IMR-90 (cell line): ENCODE data around the gene LRRC10B. TPM values are rescaled to one million over a fixed set of nuclear protein-coding genes. Genes with fewer than 3 reads are reported as not detected.

Experiments used
- ATAC-seq: fragments of 200-7000 bp; cut with Tn5 transposase; 2 replicates; pipeline ENCODE4 v1.9.1; 2020; ENCODE audit warnings: low read depth, mild to moderate bottlenecking, moderate library complexity
- BruUV-seq: library from RNA; stranded (reverse); fragments of 400-500 nt; replicated peaks from 2 replicates; lab custom pipeline; 2021; lab: Mats Ljungman, UMichigan
- CTCF ChIA-PET: fragments of 300-600 bp; formaldehyde crosslinking; extraction: SDS; loops from one replicate; lab custom pipeline; 2021; ENCODE audit warnings: antibody characterized with exemption; lab: Yijun Ruan, JAX
- POLR2A ChIA-PET: fragments of 300-600 bp; sonication (Branson Sonifier 250); formaldehyde crosslinking; loops from one replicate; lab custom pipeline; 2022; ENCODE audit warnings: antibody characterized with exemption; ENCODE audit not compliant: unreplicated experiment; lab: Charles Lee
- DNase-seq: peaks from one replicate; pipeline ENCODE4 v3.0.0; 2013
- H2AFZ ChIP-seq: replicated peaks from 2 replicates; pipeline ENCODE3; 2013; ENCODE audit warnings: low read length, mild to moderate bottlenecking; ENCODE audit not compliant: poor library complexity
- H2AK5ac ChIP-seq: 2 replicates; pipeline ENCODE4 v1.6.1; 2013; ENCODE audit warnings: low read depth, low read length, inconsistent platforms
- H2AK9ac ChIP-seq: replicated peaks from 2 replicates; pipeline ENCODE3; 2013; ENCODE audit warnings: mild to moderate bottlenecking, low read depth, low read length, moderate library complexity; ENCODE audit not compliant: poor library complexity
- H2BK120ac ChIP-seq: 2 replicates; pipeline ENCODE4 v1.6.1; 2013; ENCODE audit warnings: low read depth, low read length, inconsistent platforms
- H2BK15ac ChIP-seq: 3 replicates; pipeline ENCODE4 v1.6.1; 2013; ENCODE audit warnings: low read depth, low read length, inconsistent platforms
- H2BK20ac ChIP-seq: 2 replicates; pipeline ENCODE4 v1.6.1; 2013; ENCODE audit warnings: low read depth, mild to moderate bottlenecking, inconsistent platforms, low read length, moderate library complexity
- H2BK5ac ChIP-seq: 2 replicates; pipeline ENCODE4 v1.6.1; 2013; ENCODE audit warnings: mild to moderate bottlenecking, low read depth, low read length, inconsistent platforms; ENCODE audit not compliant: poor library complexity, severe bottlenecking
- H3K14ac ChIP-seq: replicated peaks from 2 replicates; pipeline ENCODE4 v1.6.1; 2013; ENCODE audit warnings: low read depth, low read length, inconsistent platforms
- H3K18ac ChIP-seq: 2 replicates; pipeline ENCODE4 v1.6.1; 2013; ENCODE audit warnings: low read depth, low read length, control low read depth
- H3K23ac ChIP-seq: 2 replicates; pipeline ENCODE4 v1.6.1; 2013; ENCODE audit warnings: low read depth, low read length, inconsistent platforms
- H3K27ac ChIP-seq: 2 replicates; pipeline ENCODE4 v1.5.1; 2013; ENCODE audit warnings: mild to moderate bottlenecking, control low read depth, low read length; ENCODE audit not compliant: insufficient read depth
- H3K27me3 ChIP-seq: 2 replicates; pipeline ENCODE4 v1.6.1; 2013; ENCODE audit warnings: low read length; ENCODE audit not compliant: control insufficient read depth, insufficient read depth
- H3K36me3 ChIP-seq: 2 replicates; pipeline ENCODE4 v1.6.1; 2013; ENCODE audit warnings: low read length, mixed read lengths; ENCODE audit not compliant: control insufficient read depth, insufficient read depth
- H3K4ac ChIP-seq: 2 replicates; pipeline ENCODE4 v1.6.1; 2013; ENCODE audit warnings: low read depth, low read length, inconsistent platforms
- H3K4me1 ChIP-seq: 2 replicates; pipeline ENCODE4 v1.6.1; 2013; ENCODE audit warnings: low read length, mixed read lengths; ENCODE audit not compliant: control insufficient read depth, insufficient read depth
- H3K4me2 ChIP-seq: 2 replicates; pipeline ENCODE4 v1.6.1; 2013; ENCODE audit warnings: low read depth, mild to moderate bottlenecking, control low read depth, low read length, moderate library complexity
- H3K4me3 ChIP-seq: 2 replicates; pipeline ENCODE4 v1.5.1; 2013; ENCODE audit warnings: low read depth, mild to moderate bottlenecking, control low read depth, low read length, moderate library complexity; ENCODE audit not compliant: insufficient read depth
- H3K56ac ChIP-seq: 2 replicates; pipeline ENCODE4 v1.6.1; 2013; ENCODE audit warnings: low read length, inconsistent platforms; ENCODE audit not compliant: insufficient read depth; ENCODE audit errors: extremely low read depth
- H3K79me1 ChIP-seq, 2 experiments: 2 replicates each; pipeline ENCODE4 v1.6.1; 2013; ENCODE audit warnings: low read length in 2 of 2, inconsistent platforms in 1 of 2, low read depth in 1 of 2
- H3K9ac ChIP-seq: 2 replicates; pipeline ENCODE4 v1.6.1; 2013; ENCODE audit warnings: low read depth, low read length, control low read depth
- H3K9me1 ChIP-seq: 2 replicates; pipeline ENCODE4 v1.6.1; 2013; ENCODE audit warnings: low read length, inconsistent platforms; ENCODE audit not compliant: insufficient read depth
- H3K9me3 ChIP-seq: 2 replicates; pipeline ENCODE4 v1.6.1; 2013; ENCODE audit warnings: low read length; ENCODE audit not compliant: control insufficient read depth, insufficient read depth
- H4K20me1 ChIP-seq: 2 replicates; pipeline ENCODE4 v1.6.1; 2013; ENCODE audit warnings: low read length, inconsistent platforms; ENCODE audit not compliant: insufficient read depth
- H4K5ac ChIP-seq: 2 replicates; pipeline ENCODE4 v1.6.1; 2013; ENCODE audit warnings: mild to moderate bottlenecking, low read depth, low read length, control low read depth
- H4K8ac ChIP-seq, 2 experiments: 2 replicates each; pipeline ENCODE4 v1.6.1; 2013; ENCODE audit warnings: low read depth in 2 of 2, low read length in 2 of 2, control low read depth in 1 of 2, inconsistent platforms in 1 of 2
- H4K91ac ChIP-seq: 2 replicates; pipeline ENCODE4 v1.6.1; 2013; ENCODE audit warnings: low read depth, low read length, inconsistent platforms; ENCODE audit not compliant: insufficient read depth
- BHLHE40 ChIP-seq: fragments of 150-350 bp; IDR thresholded peaks from 2 replicates; pipeline ENCODE4 v1.6.1; 2016; ENCODE audit warnings: mild to moderate bottlenecking, low read depth, low read length
- CEBPB ChIP-seq: IDR thresholded peaks from 2 replicates; pipeline ENCODE4 v1.6.1; 2012; ENCODE audit warnings: low read depth, low read length, improper control_type of control experiment
- CHD1 ChIP-seq: IDR thresholded peaks from 2 replicates; pipeline ENCODE4 v1.6.1; 2012; ENCODE audit warnings: low read depth, low read length, improper control_type of control experiment
- ELK1 ChIP-seq: fragments of 150-350 bp; IDR thresholded peaks from 2 replicates; pipeline ENCODE4 v1.6.1; 2016; ENCODE audit warnings: low read depth, mild to moderate bottlenecking, low read length, moderate library complexity, borderline replicate concordance
- FOS ChIP-seq: fragments of 150-350 bp; IDR thresholded peaks from 2 replicates; pipeline ENCODE4 v1.6.1; 2016; ENCODE audit warnings: low read depth, low read length
- MAFK ChIP-seq: IDR thresholded peaks from 2 replicates; pipeline ENCODE4 v1.6.1; 2012; ENCODE audit warnings: low read depth, low read length, improper control_type of control experiment
- MAZ ChIP-seq: IDR thresholded peaks from 2 replicates; pipeline ENCODE4 v1.6.1; 2012; ENCODE audit warnings: low read depth, mild to moderate bottlenecking, low read length, improper control_type of control experiment, moderate library complexity, borderline replicate concordance
- MXI1 ChIP-seq: IDR thresholded peaks from 2 replicates; pipeline ENCODE4 v1.6.1; 2012; ENCODE audit warnings: low read depth, mild to moderate bottlenecking, low read length, moderate library complexity, borderline replicate concordance
- NFE2L2 ChIP-seq: fragments of 150-350 bp; IDR thresholded peaks from 2 replicates; pipeline ENCODE4 v1.6.1; 2016; ENCODE audit warnings: low read depth, mild to moderate bottlenecking, low read length
- POLR2A ChIP-seq: IDR thresholded peaks from 2 replicates; pipeline ENCODE4 v1.6.1; 2012; ENCODE audit warnings: mild to moderate bottlenecking, low read depth, low read length
- RAD21 ChIP-seq: IDR thresholded peaks from 2 replicates; pipeline ENCODE4 v1.6.1; 2012; ENCODE audit warnings: low read length, improper control_type of control experiment
- RCOR1 ChIP-seq: IDR thresholded peaks from 2 replicates; pipeline ENCODE4 v1.6.1; 2012; ENCODE audit warnings: mild to moderate bottlenecking, low read length, improper control_type of control experiment; ENCODE audit not compliant: insufficient replicate concordance
- RFX5 ChIP-seq: IDR thresholded peaks from 2 replicates; pipeline ENCODE4 v1.8.0; 2012; ENCODE audit warnings: low read depth, mild to moderate bottlenecking, low read length, moderate library complexity
- SMC3 ChIP-seq: fragments of 150-350 bp; IDR thresholded peaks from 2 replicates; pipeline ENCODE4 v1.6.1; 2016; ENCODE audit warnings: low read depth, mild to moderate bottlenecking, antibody characterized with exemption, low read length, moderate library complexity
- WGBS, 2 experiments: methylation state at CpG; one replicate each; pipeline versions ENCODE4 v1.1.5 to v1.1.7; 2013; ENCODE audit warnings: missing lambda C conversion rate in 2 of 2; ENCODE audit not compliant: insufficient read length in 1 of 2; ENCODE audit errors: extremely low coverage in 2 of 2; 5-methylcytosine and 5-hydroxymethylcytosine counted together
- dilution Hi-C: fragments of 300-500 bp; cut with HindIII; formaldehyde crosslinking; loops from one replicate; pipeline ENCODE4 v1.14.3; 2018; ENCODE audit warnings: low sequenced_read_pairs; ENCODE audit not compliant: unreplicated experiment
- in situ Hi-C: fragments of 300-500 bp; cut with MboI; formaldehyde crosslinking; loops from 3 replicates; pipeline ENCODE4 v1.14.3; 2019; ENCODE audit warnings: low sequenced_read_pairs, inconsistent platforms, mixed read lengths
- intact Hi-C: fragments of 100-400 bp; cut with micrococcal nuclease; formaldehyde crosslinking; loops from 2 replicates; pipeline ENCODE4 v1.10.0; 2022
- polyA plus RNA-seq, 3 experiments: library from polyadenylated mRNA; depleted of rRNA; stranded (reverse); fragments of >200 nt; gene quantifications; 2 replicates each; pipeline ENCODE4 v1.2.3, GENCODE V29; 2012; ENCODE audit warnings: low replicate concordance in 1 of 3
- total RNA-seq: library from RNA; depleted of rRNA; stranded (reverse); fragments of >200 nt; gene quantifications from 2 replicates; pipeline ENCODE4 v1.2.3, GENCODE V29; 2012
- TF ChIP-seq, protein P1 (sequence below): fragments of 150-350 bp; IDR thresholded peaks from 2 replicates; pipeline ENCODE4 v1.6.1; 2017; ENCODE audit warnings: mild to moderate bottlenecking, antibody characterized with exemption, low read length, low read depth
- TF ChIP-seq, protein P2 (sequence below): conservative IDR thresholded peaks from 2 replicates; pipeline ENCODE4 v1.5.1; 2012; ENCODE audit warnings: mild to moderate bottlenecking, low read depth, low read length, improper control_type of control experiment

The LRRC10B gene
- total and polyA plus RNA-seq, 2 of the 4 experiments (the other 2 are of a cell fraction): not detected

DNA sequence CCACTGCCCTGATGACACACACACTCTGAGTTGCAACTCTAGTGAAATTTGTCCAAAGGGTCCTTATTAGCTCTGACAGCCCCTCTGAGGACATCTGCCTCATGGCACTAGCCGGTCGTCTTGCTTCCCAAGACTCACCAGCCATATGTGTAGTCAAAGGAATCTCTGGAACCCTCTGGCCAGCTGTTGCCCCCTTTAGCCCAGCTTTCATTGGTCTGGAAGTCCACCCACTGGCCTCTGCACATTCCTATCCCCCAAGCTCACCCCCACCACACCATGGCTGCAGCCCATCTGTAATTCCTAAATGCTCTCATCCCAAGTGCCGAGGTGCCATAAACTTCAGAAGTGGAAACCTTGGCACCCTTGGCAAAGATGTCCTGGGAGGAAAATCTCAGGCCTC, 48.1 kb downstream of the LRRC10B start:
- no peak for TF ChIP-seq RCOR1
- no peak for TF ChIP-seq CEBPB
- TF ChIP-seq CHD1: no peak
- no peak for TF ChIP-seq SMC3
- no peak for TF ChIP-seq RFX5
- TF ChIP-seq NFE2L2: no peak
- no peak for TF ChIP-seq POLR2A
- no peak for TF ChIP-seq MAFK
- TF ChIP-seq BHLHE40: no peak
- TF ChIP-seq, protein P1, sequence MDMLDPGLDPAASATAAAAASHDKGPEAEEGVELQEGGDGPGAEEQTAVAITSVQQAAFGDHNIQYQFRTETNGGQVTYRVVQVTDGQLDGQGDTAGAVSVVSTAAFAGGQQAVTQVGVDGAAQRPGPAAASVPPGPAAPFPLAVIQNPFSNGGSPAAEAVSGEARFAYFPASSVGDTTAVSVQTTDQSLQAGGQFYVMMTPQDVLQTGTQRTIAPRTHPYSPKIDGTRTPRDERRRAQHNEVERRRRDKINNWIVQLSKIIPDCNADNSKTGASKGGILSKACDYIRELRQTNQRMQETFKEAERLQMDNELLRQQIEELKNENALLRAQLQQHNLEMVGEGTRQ: no peak
- no peak for TF ChIP-seq MXI1
- TF ChIP-seq, protein P2, sequence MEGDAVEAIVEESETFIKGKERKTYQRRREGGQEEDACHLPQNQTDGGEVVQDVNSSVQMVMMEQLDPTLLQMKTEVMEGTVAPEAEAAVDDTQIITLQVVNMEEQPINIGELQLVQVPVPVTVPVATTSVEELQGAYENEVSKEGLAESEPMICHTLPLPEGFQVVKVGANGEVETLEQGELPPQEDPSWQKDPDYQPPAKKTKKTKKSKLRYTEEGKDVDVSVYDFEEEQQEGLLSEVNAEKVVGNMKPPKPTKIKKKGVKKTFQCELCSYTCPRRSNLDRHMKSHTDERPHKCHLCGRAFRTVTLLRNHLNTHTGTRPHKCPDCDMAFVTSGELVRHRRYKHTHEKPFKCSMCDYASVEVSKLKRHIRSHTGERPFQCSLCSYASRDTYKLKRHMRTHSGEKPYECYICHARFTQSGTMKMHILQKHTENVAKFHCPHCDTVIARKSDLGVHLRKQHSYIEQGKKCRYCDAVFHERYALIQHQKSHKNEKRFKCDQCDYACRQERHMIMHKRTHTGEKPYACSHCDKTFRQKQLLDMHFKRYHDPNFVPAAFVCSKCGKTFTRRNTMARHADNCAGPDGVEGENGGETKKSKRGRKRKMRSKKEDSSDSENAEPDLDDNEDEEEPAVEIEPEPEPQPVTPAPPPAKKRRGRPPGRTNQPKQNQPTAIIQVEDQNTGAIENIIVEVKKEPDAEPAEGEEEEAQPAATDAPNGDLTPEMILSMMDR: no peak
- TF ChIP-seq RAD21: no peak
- TF ChIP-seq FOS: no peak
- no peak for TF ChIP-seq MAZ
- TF ChIP-seq ELK1: no peak
- no peak overlapping the region for H4K91ac ChIP-seq
- no peaks in the 10 kb centered on the region for H3K9me1 ChIP-seq
- H2AK9ac ChIP-seq: no peak overlapping the region
- H3K27ac ChIP-seq: no peak overlapping the region
- in situ Hi-C loops (no loop called here), intact Hi-C loops (no loop called here), dilution Hi-C loops (no loop called here)
- peaks cover 82% of the 10 kb centered on the region for H3K27me3 ChIP-seq
- no peak overlapping the region for H3K14ac ChIP-seq
- peaks cover 2% of the 10 kb centered on the region; the same call in 1 of the 2 replicates for H3K4me1 ChIP-seq
- no peak overlapping the region for H2BK20ac ChIP-seq
- H4K20me1 ChIP-seq: no peaks in the 10 kb centered on the region; the same call in 1 of the 2 replicates
- no peak overlapping the region for H3K4me2 ChIP-seq
- ATAC-seq: no peak
- H3K9ac ChIP-seq: no peak overlapping the region
- ChIA-PET CTCF (no interaction called here), POLR2A (no interaction called here)
- WGBS, 2 experiments: 50% methylated on average over 2 of the region's 3 CpGs; no CpG with 5 or more reads in 1 of the 2 experiments
- H3K56ac ChIP-seq: no peak overlapping the region
- H3K23ac ChIP-seq: no peak overlapping the region
- H2AK5ac ChIP-seq: no peak overlapping the region
- no peak overlapping the region for H3K18ac ChIP-seq
- no peak overlapping the region for H4K8ac ChIP-seq
- no TSS peak for BruUV-seq
- H3K79me1 ChIP-seq: no peaks in the 10 kb centered on the region
- no peak overlapping the region for H3K4me3 ChIP-seq
- no peaks in the 10 kb centered on the region for H3K36me3 ChIP-seq
- no peak overlapping the region for H2BK5ac ChIP-seq
- H3K4ac ChIP-seq: no peak overlapping the region
- H2AFZ ChIP-seq: no peak overlapping the region
- DNase-seq: no peak
- no peak overlapping the region for H2BK120ac ChIP-seq
- H3K9me3 ChIP-seq: no peaks in the 10 kb centered on the region
- no peak overlapping the region for H2BK15ac ChIP-seq
- H4K5ac ChIP-seq: no peak overlapping the region
